ENCODE measurements around the gene NAPA.

DNA sequence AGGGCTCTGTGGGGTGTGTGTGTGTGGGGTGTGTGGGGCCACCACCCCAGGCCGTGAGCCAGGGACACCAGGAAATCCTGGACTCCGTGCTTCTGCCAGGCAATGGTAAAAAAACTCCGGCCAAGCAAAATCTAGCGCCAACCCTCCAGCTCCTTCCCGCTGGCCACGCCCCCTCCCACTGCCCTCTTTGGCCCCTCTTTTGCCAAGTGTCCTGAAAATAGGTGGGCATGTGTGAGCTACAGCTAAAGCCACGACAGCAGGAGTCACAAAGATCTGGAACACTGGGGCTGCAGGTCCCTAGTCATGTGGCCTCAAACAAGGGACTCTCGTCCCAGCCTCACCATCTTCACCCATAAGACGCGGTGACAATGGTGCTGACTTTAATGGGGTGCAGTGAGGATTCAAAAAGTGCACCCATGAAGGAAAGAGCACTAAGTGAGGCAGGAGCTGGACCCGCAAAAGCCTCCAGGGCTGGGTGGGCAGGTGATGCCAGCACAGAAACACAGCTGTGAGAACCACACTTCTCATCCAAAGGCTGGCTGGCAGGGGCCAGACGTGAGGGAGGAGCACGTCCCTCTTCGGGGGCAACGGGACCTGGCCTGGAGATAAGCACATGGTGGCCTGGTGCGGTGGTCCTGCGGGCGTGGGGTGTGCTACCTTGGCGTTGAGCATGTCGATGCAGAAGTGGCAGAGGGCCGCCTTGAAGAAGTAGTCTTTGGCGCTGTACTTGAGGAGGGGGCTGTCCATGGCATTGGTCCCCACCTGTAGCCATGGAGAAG lies 23.3 kb downstream of the NAPA start:
- TF ChIP-seq, protein P1, sequence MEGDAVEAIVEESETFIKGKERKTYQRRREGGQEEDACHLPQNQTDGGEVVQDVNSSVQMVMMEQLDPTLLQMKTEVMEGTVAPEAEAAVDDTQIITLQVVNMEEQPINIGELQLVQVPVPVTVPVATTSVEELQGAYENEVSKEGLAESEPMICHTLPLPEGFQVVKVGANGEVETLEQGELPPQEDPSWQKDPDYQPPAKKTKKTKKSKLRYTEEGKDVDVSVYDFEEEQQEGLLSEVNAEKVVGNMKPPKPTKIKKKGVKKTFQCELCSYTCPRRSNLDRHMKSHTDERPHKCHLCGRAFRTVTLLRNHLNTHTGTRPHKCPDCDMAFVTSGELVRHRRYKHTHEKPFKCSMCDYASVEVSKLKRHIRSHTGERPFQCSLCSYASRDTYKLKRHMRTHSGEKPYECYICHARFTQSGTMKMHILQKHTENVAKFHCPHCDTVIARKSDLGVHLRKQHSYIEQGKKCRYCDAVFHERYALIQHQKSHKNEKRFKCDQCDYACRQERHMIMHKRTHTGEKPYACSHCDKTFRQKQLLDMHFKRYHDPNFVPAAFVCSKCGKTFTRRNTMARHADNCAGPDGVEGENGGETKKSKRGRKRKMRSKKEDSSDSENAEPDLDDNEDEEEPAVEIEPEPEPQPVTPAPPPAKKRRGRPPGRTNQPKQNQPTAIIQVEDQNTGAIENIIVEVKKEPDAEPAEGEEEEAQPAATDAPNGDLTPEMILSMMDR (IDR thresholded peaks at IDR 0.05 in 2 of 3, conservative IDR thresholded peaks at IDR 0.05 in 1 of 3; ENCODE audit: control insufficient read depth in 2 of 3, extremely low read depth in 1 of 3, insufficient read depth in 1 of 3, low read depth in 3 of 3, low read length in 3 of 3) = no peak
- TF ChIP-seq, protein P2, sequence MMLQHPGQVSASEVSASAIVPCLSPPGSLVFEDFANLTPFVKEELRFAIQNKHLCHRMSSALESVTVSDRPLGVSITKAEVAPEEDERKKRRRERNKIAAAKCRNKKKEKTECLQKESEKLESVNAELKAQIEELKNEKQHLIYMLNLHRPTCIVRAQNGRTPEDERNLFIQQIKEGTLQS (IDR thresholded peaks at IDR 0.05; ENCODE audit: borderline replicate concordance, extremely low read depth, low read depth, low read length) = no peak
- TF ChIP-seq RELA (IDR thresholded peaks at IDR 0.05; ENCODE audit: borderline replicate concordance, partially characterized antibody) = no peak
- no peak for TF ChIP-seq TAF1 (IDR thresholded peaks at IDR 0.05; ENCODE audit: borderline replicate concordance, low read depth, low read length)
- TF ChIP-seq, protein P3, sequence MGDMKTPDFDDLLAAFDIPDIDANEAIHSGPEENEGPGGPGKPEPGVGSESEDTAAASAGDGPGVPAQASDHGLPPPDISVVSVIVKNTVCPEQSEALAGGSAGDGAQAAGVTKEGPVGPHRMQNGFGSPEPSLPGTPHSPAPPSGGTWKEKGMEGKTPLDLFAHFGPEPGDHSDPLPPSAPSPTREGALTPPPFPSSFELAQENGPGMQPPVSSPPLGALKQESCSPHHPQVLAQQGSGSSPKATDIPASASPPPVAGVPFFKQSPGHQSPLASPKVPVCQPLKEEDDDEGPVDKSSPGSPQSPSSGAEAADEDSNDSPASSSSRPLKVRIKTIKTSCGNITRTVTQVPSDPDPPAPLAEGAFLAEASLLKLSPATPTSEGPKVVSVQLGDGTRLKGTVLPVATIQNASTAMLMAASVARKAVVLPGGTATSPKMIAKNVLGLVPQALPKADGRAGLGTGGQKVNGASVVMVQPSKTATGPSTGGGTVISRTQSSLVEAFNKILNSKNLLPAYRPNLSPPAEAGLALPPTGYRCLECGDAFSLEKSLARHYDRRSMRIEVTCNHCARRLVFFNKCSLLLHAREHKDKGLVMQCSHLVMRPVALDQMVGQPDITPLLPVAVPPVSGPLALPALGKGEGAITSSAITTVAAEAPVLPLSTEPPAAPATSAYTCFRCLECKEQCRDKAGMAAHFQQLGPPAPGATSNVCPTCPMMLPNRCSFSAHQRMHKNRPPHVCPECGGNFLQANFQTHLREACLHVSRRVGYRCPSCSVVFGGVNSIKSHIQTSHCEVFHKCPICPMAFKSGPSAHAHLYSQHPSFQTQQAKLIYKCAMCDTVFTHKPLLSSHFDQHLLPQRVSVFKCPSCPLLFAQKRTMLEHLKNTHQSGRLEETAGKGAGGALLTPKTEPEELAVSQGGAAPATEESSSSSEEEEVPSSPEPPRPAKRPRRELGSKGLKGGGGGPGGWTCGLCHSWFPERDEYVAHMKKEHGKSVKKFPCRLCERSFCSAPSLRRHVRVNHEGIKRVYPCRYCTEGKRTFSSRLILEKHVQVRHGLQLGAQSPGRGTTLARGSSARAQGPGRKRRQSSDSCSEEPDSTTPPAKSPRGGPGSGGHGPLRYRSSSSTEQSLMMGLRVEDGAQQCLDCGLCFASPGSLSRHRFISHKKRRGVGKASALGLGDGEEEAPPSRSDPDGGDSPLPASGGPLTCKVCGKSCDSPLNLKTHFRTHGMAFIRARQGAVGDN (IDR thresholded peaks at IDR 0.05) = no peak
- TF ChIP-seq POLR2AphosphoS5 (IDR thresholded peaks at IDR 0.05; ENCODE audit: low read length) = no peak
- TF ChIP-seq POLR2A (IDR thresholded peaks at IDR 0.05; ENCODE audit: low read depth, low read length) = 0 out of 2 replicates have a peak, but pooled peaks have one; percentile 19
- TF ChIP-seq EZH2 (IDR thresholded peaks at IDR 0.05; ENCODE audit: borderline replicate concordance, control insufficient read depth, low read depth, low read length) = no peak
- TF ChIP-seq SP1 (IDR thresholded peaks at IDR 0.05; ENCODE audit: low read depth, low read length) = no peak
- TF ChIP-seq, protein P4, sequence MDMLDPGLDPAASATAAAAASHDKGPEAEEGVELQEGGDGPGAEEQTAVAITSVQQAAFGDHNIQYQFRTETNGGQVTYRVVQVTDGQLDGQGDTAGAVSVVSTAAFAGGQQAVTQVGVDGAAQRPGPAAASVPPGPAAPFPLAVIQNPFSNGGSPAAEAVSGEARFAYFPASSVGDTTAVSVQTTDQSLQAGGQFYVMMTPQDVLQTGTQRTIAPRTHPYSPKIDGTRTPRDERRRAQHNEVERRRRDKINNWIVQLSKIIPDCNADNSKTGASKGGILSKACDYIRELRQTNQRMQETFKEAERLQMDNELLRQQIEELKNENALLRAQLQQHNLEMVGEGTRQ (IDR thresholded peaks at IDR 0.05; ENCODE audit: borderline replicate concordance, low read depth, low read length) = no peak
- no peak for TF ChIP-seq TCF12 (IDR thresholded peaks at IDR 0.05; ENCODE audit: low read depth, low read length)
- TF ChIP-seq RCOR1 (conservative IDR thresholded peaks at IDR 0.05; ENCODE audit: low read depth, low read length) = no peak
- TF ChIP-seq, protein P5, sequence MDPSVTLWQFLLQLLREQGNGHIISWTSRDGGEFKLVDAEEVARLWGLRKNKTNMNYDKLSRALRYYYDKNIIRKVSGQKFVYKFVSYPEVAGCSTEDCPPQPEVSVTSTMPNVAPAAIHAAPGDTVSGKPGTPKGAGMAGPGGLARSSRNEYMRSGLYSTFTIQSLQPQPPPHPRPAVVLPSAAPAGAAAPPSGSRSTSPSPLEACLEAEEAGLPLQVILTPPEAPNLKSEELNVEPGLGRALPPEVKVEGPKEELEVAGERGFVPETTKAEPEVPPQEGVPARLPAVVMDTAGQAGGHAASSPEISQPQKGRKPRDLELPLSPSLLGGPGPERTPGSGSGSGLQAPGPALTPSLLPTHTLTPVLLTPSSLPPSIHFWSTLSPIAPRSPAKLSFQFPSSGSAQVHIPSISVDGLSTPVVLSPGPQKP (IDR thresholded peaks at IDR 0.05; ENCODE audit: low read depth, low read length) = no peak
- TF ChIP-seq CHD1 (IDR thresholded peaks at IDR 0.05; ENCODE audit: low read depth, low read length) = no peak

Measured in GM12878 (cell line).